22Rv1 (cell line): ENCODE data around the gene EIF4E2.

Experiments
- H3K27ac ChIP-seq: fragments of 450-650 bp; 2 replicates; pipeline ENCODE4 v1.5.1; 2017
- ZFX ChIP-seq: fragments of 450-650 bp; IDR thresholded peaks from 2 replicates; pipeline ENCODE4 v1.6.1; 2017; ENCODE audit warnings: antibody characterized with exemption, borderline replicate concordance
- TF ChIP-seq, protein P1 (sequence below): fragments of 450-650 bp; IDR thresholded peaks from 2 replicates; pipeline ENCODE4 v1.5.1; 2017; ENCODE audit warnings: mild to moderate bottlenecking

EIF4E2 gene

DNA sequence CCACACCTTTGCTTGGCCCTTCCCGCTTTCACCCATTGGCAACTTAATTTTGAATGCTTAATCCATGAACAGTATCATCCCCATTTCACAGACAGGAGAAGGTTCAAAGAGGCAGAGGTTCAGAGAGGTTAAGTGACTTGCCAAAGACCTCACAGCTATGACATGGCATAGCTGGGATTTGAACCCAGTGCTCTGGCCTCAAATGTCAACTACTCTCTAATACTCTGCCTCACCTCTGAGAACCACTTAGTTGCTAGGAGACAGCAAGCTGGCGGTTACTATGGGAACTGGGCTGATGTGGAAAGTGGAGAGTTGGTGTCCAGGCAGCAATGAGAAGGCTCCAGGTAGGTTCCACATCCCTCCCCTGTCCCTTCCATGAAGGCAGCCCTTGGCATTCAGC, 46.1 kb upstream of the EIF4E2 start:
- TF ChIP-seq ZFX: no peak

GRCh38 chr2:232505856-232506255, 44.6 kb upstream of the EIF4E2 start:
- TF ChIP-seq ZFX: no peak
- TF ChIP-seq, protein P1, sequence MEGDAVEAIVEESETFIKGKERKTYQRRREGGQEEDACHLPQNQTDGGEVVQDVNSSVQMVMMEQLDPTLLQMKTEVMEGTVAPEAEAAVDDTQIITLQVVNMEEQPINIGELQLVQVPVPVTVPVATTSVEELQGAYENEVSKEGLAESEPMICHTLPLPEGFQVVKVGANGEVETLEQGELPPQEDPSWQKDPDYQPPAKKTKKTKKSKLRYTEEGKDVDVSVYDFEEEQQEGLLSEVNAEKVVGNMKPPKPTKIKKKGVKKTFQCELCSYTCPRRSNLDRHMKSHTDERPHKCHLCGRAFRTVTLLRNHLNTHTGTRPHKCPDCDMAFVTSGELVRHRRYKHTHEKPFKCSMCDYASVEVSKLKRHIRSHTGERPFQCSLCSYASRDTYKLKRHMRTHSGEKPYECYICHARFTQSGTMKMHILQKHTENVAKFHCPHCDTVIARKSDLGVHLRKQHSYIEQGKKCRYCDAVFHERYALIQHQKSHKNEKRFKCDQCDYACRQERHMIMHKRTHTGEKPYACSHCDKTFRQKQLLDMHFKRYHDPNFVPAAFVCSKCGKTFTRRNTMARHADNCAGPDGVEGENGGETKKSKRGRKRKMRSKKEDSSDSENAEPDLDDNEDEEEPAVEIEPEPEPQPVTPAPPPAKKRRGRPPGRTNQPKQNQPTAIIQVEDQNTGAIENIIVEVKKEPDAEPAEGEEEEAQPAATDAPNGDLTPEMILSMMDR: no peak
- H3K27ac ChIP-seq: no peak overlapping the region

More for the DNA sequence above, 46.1 kb upstream of the EIF4E2 start:
- no peak overlapping the region for H3K27ac ChIP-seq

DNA sequence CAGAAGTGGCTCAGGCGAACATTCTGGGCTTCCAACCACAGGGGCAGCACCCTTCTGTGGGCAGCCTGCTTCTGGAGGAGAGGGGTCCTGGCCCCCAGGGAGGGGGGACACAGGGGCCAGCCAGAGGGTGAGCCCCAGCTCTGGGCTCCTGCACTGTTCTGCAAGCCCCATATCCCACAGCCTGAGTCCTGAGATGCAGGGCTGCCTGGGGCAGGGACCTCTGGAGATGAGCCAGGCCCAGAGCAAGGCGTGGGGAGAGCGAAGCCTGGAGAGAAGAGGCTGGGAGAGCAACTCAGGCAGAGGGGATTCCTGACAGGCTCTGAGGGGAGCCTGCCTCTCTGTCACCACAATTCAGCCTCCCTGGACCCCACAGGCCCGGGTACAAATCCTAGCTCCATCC, 43.8 kb upstream of the EIF4E2 start:
- no peak overlapping the region for H3K27ac ChIP-seq
- TF ChIP-seq, protein P1: no peak
- TF ChIP-seq ZFX: no peak

DNA sequence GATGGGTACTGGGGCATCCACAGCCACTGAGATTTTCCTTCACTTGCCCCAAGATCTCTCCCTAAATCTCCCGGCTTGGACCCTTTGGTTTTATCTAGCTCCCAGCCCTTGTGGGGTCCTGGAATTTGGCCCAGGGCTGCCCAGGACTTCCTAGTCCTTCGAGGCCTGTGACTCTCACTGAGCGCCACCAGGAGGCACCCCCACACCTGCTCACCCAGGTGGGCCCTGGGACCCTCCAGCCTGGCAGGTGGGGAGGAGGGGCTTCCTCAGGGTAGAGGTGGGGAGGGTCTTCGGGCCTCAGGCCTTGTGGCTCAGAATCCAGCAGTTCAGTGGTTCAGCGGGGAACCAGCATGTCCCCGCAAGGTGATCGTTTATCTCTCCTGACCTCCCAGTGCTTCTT, 42.2 kb upstream of the EIF4E2 start:
- TF ChIP-seq, protein P1: no peak
- no peak for TF ChIP-seq ZFX
- H3K27ac ChIP-seq: no peak overlapping the region

- no peak overlapping the region for H3K27ac ChIP-seq
- TF ChIP-seq, protein P1: no peak
- no peak for TF ChIP-seq ZFX
Measured at GRCh38 chr2:232511336-232511890, 39.1 kb upstream of the EIF4E2 start.

GRCh38 chr2:232512602-232513001, 37.9 kb upstream of the EIF4E2 start:
- no peak overlapping the region for H3K27ac ChIP-seq
- TF ChIP-seq, protein P1: no peak
- no peak for TF ChIP-seq ZFX

DNA sequence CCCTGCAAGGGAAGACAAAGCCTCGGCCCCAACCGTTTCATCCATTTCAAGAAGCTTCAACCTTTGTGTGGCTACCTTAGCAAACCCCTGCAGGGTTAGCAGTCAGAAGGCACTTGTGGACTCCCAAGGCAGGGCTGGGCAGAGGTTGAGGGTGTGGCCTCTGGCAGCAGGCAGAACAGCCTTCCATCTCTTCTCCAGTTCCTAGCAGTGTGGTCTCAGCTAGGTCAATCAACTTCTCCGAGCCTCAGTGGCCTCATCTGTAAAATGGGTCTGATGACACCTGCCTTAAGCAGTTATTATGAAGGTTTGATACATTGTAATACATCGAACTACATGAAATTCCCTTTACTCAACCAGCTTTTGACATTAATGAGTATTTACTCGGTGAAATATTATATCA, 37.1 kb upstream of the EIF4E2 start:
- H3K27ac ChIP-seq: no peak overlapping the region
- TF ChIP-seq, protein P1: no peak
- no peak for TF ChIP-seq ZFX

DNA sequence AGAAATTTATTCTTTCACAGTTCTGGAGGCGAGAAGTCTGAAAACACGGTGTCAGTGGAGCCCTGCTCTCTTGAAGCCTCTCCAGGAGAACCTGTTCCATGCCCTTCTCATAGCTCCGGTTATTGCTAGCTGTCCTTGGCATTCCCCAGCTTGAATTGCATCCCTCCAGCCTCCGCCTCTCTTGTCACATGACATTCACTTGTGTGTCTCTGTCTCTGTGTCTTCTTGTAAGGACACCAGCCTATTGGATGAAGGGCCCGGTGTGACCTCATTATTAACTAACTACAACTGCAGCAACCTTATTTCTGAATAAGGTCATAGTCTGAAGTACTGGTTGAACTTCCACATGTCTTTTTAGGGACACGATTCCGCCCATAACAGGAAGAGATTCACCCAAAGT, 34.9 kb upstream of the EIF4E2 start:
- H3K27ac ChIP-seq: no peak overlapping the region
- TF ChIP-seq, protein P1: no peak
- no peak for TF ChIP-seq ZFX
